HepG2 (cell line): Measurements from ENCODE around the gene FBXO44. TPM values are rescaled to one million over a fixed set of nuclear protein-coding genes. Genes with fewer than 3 reads are reported as not detected.

Experiments
- ESRRA ChIP-seq: sonication (generic); formaldehyde crosslinking; IDR thresholded peaks from 2 replicates; pipeline ENCODE4 v1.5.1; 2020; ENCODE audit warnings: mild to moderate bottlenecking, low read depth, missing genetic modification reagents
- HNRNPUL1 ChIP-seq: fragments of 200-400 bp; formaldehyde crosslinking; IDR thresholded peaks from 2 replicates; pipeline ENCODE4 v1.6.1; 2017; ENCODE audit warnings: low read depth, mild to moderate bottlenecking, low read length, moderate library complexity
- NCOR1 ChIP-seq: fragments of 200-600 bp; sonication (generic); IDR thresholded peaks from 2 replicates; pipeline ENCODE4 v1.7.0; 2017; ENCODE audit warnings: antibody characterized with exemption, low read length, borderline replicate concordance
- TOPORS ChIP-seq: sonication (generic); formaldehyde crosslinking; IDR thresholded peaks from 2 replicates; pipeline ENCODE4 v1.8.0; 2023; ENCODE audit warnings: mild to moderate bottlenecking, missing genetic modification reagents
- ZNF550 ChIP-seq: sonication (generic); formaldehyde crosslinking; IDR thresholded peaks from 2 replicates; pipeline ENCODE4 v1.4.0; 2020; ENCODE audit warnings: mild to moderate bottlenecking, missing genetic modification reagents, borderline replicate concordance
- ZNF766 ChIP-seq: sonication (generic); formaldehyde crosslinking; IDR thresholded peaks from 2 replicates; pipeline ENCODE4 v1.5.0; 2020; ENCODE audit warnings: missing genetic modification reagents, borderline replicate concordance
- polyA plus RNA-seq, 8 experiments: library from polyadenylated mRNA; depleted of rRNA in 3 of 8; stranded (reverse) in 7 of 8; unstranded in 1 of 8; fragments of >200 nt; fragmentation: Illumina TruSeq in 4 of 8; extraction: Trizol in 4 of 8; gene quantifications; 2 replicates each; pipeline versions ENCODE4 v1.2.1 to v1.2.3, GENCODE V29; 2011 to 2016; ENCODE audit warnings: low read depth in 4 of 8, missing spikeins in 1 of 8, mixed read lengths in 1 of 8; ENCODE audit not compliant: insufficient read depth in 1 of 8
- total RNA-seq, 5 experiments: library from RNA; depleted of rRNA; stranded (reverse); fragments of >200 nt; fragmentation: Illumina TruSeq; extraction: Trizol; gene quantifications; 2 replicates each; pipeline ENCODE4 v1.2.3, GENCODE V29; 2016; ENCODE audit warnings: low read depth in 1 of 5
- TF ChIP-seq, protein P1 (sequence below): fragments of 450-650 bp; IDR thresholded peaks from 2 replicates; pipeline ENCODE4 v1.6.1; 2017; ENCODE audit warnings: mild to moderate bottlenecking
- TF ChIP-seq, protein P2 (sequence below): IDR thresholded peaks from 2 replicates; pipeline ENCODE4 v1.6.1; 2012; ENCODE audit warnings: inconsistent platforms
- TF ChIP-seq, protein P3 (sequence below): sonication (generic); formaldehyde crosslinking; IDR thresholded peaks from 2 replicates; pipeline ENCODE4 v1.4.0; 2020; ENCODE audit warnings: missing genetic modification reagents, low read depth, mild to moderate bottlenecking, borderline replicate concordance
- TF ChIP-seq, protein P4 (sequence below): sonication (generic); formaldehyde crosslinking; IDR thresholded peaks from 2 replicates; pipeline ENCODE4 v1.5.0; 2020; ENCODE audit warnings: mild to moderate bottlenecking, missing genetic modification reagents, moderate library complexity
- TF ChIP-seq, protein P5 (sequence below): sonication (generic); formaldehyde crosslinking; IDR thresholded peaks from 2 replicates; pipeline ENCODE4 v1.4.0; 2020; ENCODE audit warnings: missing genetic modification reagents
- TF ChIP-seq, protein P6 (sequence below): IDR thresholded peaks from 2 replicates; pipeline ENCODE4 v1.4.0; 2020; ENCODE audit warnings: mild to moderate bottlenecking, missing genetic modification reagents
- TF ChIP-seq, protein P7 (sequence below): IDR thresholded peaks from 2 replicates; pipeline ENCODE4 v1.6.1; 2016; ENCODE audit warnings: mild to moderate bottlenecking
- TF ChIP-seq, protein P8 (sequence below): sonication (generic); formaldehyde crosslinking; IDR thresholded peaks from 2 replicates; pipeline ENCODE4 v1.4.0; 2020; ENCODE audit warnings: missing genetic modification reagents, borderline replicate concordance

FBXO44 gene
- total and polyA plus RNA-seq, 2 of the 13 experiments (the other 11 are each of a cell fraction or from before 2014, with no cell fraction given) = 22.4 to 27.9 TPM

DNA sequence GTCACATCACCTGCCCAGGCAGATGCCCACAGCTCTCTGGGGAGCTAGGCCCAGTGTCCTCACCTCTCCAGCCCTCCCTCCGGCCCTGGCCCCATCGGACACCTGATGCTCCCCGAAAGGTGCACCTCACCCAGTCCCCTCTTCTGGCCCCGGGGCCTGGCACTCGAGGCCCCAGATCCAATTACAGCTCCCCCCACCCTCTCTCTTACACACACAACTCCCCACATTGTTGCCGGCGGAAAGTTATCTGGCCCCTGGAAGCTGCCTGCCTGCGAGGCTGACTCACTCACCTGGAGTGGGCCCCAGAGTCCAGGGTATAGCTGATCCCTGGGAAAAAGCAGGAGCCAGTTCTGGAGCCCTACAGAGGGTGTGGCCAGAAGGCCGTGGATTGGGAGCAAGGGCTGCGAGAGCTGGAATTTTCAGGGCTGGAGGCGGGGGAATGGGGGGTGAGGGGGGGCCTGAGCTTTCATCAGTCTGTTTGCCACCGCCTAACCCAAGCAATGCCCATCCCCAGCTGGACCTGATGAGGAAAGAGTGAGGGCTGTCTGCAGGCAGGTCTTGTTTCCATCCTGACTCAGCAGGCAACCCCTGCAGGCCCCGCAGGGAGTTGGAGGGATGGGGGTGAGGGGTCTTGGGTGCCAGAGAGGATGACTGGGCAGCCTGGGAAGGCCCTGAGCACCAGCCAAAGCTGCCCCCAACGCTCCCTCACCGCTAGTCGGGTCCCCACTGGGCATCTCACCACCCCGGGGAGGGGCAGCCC is 1.4 kb upstream of the FBXO44 start (continued):
- TF ChIP-seq, protein P1, sequence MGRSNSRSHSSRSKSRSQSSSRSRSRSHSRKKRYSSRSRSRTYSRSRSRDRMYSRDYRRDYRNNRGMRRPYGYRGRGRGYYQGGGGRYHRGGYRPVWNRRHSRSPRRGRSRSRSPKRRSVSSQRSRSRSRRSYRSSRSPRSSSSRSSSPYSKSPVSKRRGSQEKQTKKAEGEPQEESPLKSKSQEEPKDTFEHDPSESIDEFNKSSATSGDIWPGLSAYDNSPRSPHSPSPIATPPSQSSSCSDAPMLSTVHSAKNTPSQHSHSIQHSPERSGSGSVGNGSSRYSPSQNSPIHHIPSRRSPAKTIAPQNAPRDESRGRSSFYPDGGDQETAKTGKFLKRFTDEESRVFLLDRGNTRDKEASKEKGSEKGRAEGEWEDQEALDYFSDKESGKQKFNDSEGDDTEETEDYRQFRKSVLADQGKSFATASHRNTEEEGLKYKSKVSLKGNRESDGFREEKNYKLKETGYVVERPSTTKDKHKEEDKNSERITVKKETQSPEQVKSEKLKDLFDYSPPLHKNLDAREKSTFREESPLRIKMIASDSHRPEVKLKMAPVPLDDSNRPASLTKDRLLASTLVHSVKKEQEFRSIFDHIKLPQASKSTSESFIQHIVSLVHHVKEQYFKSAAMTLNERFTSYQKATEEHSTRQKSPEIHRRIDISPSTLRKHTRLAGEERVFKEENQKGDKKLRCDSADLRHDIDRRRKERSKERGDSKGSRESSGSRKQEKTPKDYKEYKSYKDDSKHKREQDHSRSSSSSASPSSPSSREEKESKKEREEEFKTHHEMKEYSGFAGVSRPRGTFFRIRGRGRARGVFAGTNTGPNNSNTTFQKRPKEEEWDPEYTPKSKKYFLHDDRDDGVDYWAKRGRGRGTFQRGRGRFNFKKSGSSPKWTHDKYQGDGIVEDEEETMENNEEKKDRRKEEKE = no peak
- TF ChIP-seq, protein P2, sequence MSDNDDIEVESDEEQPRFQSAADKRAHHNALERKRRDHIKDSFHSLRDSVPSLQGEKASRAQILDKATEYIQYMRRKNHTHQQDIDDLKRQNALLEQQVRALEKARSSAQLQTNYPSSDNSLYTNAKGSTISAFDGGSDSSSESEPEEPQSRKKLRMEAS = peak; percentile 67; the same call in 1 of the 2 replicates
- no peak for TF ChIP-seq ZNF550 (CRISPR knock-in tag)
- TF ChIP-seq TOPORS (CRISPR knock-in tag) = no peak
- TF ChIP-seq NCOR1 = 0 out of 2 replicates have a peak, but pooled peaks have one; percentile 32
- TF ChIP-seq, protein P3, sequence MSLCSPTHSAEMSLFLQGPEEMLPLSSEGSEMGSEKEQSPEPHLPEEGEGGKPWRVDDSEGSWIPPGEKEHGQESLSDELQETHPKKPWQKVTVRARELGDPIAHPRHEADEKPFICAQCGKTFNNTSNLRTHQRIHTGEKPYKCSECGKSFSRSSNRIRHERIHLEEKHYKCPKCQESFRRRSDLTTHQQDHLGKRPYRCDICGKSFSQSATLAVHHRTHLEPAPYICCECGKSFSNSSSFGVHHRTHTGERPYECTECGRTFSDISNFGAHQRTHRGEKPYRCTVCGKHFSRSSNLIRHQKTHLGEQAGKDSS (CRISPR knock-in tag) = no peak
- TF ChIP-seq, protein P4, sequence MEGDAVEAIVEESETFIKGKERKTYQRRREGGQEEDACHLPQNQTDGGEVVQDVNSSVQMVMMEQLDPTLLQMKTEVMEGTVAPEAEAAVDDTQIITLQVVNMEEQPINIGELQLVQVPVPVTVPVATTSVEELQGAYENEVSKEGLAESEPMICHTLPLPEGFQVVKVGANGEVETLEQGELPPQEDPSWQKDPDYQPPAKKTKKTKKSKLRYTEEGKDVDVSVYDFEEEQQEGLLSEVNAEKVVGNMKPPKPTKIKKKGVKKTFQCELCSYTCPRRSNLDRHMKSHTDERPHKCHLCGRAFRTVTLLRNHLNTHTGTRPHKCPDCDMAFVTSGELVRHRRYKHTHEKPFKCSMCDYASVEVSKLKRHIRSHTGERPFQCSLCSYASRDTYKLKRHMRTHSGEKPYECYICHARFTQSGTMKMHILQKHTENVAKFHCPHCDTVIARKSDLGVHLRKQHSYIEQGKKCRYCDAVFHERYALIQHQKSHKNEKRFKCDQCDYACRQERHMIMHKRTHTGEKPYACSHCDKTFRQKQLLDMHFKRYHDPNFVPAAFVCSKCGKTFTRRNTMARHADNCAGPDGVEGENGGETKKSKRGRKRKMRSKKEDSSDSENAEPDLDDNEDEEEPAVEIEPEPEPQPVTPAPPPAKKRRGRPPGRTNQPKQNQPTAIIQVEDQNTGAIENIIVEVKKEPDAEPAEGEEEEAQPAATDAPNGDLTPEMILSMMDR (CRISPR knock-in tag) = peak; percentile 66
- 0 out of 2 replicates have a peak, but pooled peaks have one; percentile 31 for TF ChIP-seq ESRRA (CRISPR knock-in tag)
- TF ChIP-seq, protein P5, sequence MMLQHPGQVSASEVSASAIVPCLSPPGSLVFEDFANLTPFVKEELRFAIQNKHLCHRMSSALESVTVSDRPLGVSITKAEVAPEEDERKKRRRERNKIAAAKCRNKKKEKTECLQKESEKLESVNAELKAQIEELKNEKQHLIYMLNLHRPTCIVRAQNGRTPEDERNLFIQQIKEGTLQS (CRISPR knock-in tag) = peak; percentile 58
- TF ChIP-seq, protein P6, sequence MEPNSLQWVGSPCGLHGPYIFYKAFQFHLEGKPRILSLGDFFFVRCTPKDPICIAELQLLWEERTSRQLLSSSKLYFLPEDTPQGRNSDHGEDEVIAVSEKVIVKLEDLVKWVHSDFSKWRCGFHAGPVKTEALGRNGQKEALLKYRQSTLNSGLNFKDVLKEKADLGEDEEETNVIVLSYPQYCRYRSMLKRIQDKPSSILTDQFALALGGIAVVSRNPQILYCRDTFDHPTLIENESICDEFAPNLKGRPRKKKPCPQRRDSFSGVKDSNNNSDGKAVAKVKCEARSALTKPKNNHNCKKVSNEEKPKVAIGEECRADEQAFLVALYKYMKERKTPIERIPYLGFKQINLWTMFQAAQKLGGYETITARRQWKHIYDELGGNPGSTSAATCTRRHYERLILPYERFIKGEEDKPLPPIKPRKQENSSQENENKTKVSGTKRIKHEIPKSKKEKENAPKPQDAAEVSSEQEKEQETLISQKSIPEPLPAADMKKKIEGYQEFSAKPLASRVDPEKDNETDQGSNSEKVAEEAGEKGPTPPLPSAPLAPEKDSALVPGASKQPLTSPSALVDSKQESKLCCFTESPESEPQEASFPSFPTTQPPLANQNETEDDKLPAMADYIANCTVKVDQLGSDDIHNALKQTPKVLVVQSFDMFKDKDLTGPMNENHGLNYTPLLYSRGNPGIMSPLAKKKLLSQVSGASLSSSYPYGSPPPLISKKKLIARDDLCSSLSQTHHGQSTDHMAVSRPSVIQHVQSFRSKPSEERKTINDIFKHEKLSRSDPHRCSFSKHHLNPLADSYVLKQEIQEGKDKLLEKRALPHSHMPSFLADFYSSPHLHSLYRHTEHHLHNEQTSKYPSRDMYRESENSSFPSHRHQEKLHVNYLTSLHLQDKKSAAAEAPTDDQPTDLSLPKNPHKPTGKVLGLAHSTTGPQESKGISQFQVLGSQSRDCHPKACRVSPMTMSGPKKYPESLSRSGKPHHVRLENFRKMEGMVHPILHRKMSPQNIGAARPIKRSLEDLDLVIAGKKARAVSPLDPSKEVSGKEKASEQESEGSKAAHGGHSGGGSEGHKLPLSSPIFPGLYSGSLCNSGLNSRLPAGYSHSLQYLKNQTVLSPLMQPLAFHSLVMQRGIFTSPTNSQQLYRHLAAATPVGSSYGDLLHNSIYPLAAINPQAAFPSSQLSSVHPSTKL (CRISPR knock-in tag) = peak; percentile 46; the same call in 1 of the 2 replicates
- no peak for TF ChIP-seq HNRNPUL1
- TF ChIP-seq ZNF766 (CRISPR knock-in tag) = no peak
- TF ChIP-seq, protein P7, sequence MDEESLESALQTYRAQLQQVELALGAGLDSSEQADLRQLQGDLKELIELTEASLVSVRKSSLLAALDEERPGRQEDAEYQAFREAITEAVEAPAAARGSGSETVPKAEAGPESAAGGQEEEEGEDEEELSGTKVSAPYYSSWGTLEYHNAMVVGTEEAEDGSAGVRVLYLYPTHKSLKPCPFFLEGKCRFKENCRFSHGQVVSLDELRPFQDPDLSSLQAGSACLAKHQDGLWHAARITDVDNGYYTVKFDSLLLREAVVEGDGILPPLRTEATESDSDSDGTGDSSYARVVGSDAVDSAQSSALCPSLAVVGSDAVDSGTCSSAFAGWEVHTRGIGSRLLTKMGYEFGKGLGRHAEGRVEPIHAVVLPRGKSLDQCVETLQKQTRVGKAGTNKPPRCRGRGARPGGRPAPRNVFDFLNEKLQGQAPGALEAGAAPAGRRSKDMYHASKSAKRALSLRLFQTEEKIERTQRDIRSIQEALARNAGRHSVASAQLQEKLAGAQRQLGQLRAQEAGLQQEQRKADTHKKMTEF = peak; percentile 31; the same call in 1 of the 2 replicates
- TF ChIP-seq, protein P8, sequence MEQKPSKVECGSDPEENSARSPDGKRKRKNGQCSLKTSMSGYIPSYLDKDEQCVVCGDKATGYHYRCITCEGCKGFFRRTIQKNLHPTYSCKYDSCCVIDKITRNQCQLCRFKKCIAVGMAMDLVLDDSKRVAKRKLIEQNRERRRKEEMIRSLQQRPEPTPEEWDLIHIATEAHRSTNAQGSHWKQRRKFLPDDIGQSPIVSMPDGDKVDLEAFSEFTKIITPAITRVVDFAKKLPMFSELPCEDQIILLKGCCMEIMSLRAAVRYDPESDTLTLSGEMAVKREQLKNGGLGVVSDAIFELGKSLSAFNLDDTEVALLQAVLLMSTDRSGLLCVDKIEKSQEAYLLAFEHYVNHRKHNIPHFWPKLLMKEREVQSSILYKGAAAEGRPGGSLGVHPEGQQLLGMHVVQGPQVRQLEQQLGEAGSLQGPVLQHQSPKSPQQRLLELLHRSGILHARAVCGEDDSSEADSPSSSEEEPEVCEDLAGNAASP (CRISPR knock-in tag) = 0 out of 2 replicates have a peak, but pooled peaks have one; percentile 11
